AG20443 (cell line): ENCODE data around the gene SLC25A26.
A peak's percentile ranks its signal among the peaks of the same experiment; 100 is the strongest.

Experiments
- DNase-seq: peaks from one replicate; pipeline ENCODE4 v3.0.0; 2012; ENCODE audit warnings: low spot score, mixed read lengths

SLC25A26 gene

DNA sequence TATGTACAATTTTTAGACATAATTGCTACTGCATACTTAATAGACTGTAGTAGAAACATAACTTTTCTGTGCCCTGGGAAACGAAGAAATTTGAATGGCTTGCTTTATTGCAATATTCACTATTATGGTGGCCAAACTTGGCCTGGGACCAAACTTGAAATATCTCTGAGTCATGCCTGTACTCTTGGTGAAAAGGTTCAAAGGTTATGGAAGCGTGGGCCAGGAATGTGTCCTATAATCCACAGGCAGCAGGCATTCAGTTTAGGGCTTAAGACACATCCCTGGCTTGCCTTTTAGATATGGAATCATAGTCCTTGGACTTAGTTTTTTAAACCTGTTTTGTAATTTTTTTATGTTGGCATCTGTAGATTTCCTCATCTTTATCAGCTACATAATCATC, 155.8 kb downstream of the SLC25A26 start:
- DNase-seq: no peak

DNA sequence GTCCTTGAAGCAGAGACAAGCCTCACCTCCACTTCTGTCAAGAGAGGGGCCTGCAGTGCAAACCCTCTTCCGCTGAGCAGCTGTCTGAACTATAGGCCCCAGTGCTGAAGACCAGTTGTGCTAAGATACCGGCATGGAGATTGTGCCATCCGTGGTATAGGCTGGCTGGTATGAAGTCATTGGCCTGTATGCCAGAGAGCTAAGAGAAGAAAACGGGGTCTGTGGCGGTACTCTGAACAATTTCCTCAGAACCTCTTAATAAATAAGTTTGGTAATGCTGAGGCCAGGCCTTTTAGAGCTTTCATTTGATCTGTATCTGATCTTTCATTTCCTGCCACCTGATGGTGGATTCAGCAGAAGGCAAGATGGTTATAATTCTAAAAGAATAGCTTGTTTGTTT, 157.0 kb downstream of the SLC25A26 start:
- no peak for DNase-seq

DNA sequence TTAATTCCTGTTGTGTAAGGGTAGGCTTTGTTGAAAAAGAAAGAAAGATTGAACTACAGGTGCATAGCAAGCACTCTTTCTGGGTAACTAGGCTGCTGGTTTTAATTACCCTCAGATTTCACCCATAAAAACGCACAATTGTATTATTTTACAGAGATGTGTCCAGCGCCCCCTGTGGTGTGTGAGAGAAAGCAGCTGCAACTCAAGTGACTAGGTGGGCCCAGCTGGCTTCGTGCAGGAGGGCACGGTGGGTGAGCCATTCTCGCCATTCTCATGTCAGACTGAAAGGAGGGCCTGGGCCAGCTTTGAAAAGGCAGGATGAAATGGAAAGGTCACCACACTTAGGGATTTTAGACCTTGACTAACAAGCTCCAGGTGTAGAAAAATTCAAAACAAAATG, 157.5 kb downstream of the SLC25A26 start:
- no peak for DNase-seq

DNA sequence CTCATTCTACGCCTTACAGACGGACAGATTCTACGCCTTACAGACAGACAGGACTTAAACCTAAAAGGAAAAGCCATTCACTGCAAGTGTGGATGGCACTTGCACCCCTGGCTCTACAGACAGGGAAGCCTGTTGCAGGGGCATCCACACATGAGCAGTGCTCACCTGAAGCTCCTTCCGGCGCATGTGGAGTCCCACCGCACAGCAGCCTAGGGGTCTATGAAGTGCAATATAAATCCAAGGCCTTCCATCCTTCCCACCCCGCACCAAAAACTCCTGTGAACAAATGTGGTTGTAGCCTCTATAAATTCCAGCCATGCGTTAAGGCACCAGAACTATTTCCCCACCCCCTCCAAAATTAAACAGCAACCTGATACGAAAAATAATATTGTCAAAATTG, 158.8 kb downstream of the SLC25A26 start:
- no peak for DNase-seq

DNA sequence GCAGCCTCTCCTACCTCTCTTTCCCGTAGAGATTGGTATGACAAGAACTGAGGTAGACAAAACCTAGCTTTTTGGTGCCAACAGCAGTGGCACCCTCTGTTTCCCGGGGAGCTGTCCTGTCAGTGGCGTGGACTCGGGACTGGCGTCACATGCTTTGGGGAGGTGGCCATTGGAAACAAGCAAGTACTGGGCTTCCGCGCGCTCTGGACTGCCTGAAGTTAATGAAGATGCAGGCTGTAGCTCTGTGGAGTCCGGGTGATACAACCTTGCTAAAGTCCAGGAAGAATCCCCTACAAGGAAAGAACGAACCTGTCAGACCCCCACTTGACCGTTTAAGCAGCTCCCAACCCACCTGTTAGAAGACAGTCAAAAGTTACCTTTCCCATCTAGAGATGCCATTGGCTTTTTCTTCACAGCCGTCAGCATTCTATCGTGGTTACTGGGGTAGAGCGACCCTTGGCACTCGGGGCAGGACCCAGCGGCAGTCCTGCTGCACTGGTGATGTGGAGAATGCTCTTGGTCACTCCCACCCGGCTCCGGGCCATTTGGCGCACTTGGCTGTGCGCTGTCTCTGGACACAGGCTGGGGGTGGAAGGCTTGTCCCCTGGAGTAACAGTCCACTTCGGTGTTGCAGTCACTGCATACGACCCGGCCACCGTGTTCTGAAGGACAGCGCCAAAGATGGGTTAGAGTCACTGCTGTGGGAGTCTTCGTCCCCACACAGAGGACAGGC, 159.6 kb downstream of the SLC25A26 start:
- DNase-seq: no peak

DNA sequence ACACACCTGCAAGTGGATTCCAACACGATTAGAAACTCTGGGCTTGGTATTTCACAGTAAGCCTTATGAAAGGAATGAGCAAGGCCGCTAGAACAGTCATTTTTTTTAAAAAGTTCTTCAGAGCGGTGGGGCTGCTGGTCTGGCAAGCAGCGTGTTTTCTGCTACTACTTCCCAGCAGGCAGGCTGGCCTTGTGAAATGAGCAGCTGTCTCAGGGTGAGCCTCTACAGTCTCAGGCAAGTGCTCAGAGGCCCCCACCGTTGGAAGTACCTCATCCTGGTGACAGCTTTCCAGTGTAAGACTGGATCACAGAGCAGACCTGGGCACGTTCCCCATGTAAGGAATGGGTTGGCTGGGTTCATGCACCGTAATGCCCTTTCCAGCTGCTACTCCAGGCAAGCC, 160.8 kb downstream of the SLC25A26 start:
- DNase-seq: no peak

DNA sequence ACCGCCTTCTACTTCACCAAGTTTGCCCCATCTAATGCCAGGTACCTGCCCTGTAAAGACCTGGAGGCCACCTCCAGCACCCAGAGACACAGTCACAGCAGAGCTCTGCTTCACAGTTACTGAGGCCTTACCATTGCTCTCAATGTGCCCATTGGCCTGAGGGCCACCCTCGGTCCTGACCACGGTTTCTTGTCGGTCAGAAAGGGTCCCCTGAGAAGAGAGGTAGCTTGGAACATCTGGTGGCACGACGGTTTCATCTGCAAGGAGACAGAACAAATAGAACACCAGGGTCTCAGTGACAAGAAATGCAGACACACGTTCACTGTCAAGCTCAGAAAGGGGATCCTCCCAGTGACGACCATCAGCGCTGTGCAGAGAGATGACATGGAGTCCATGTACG, 161.3 kb downstream of the SLC25A26 start:
- no peak for DNase-seq

DNA sequence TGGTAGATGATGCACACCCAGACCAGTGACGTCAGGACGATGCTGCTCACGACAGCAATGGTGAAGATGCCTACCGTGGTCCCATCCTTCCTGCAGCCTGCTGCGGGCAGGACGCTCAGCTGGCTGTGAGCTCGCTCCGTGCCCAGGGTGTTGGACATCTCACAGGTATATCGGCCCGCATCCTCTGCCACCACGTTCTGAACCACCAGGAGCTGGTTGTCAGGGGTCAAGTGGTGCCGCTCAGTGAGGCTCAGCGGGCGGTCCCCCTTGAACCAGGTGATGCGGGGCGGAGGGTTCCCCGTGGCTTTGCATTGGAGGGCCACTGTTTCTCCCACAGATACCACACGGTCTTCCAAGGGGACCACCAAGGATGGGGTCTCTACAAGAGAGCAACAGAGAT, 162.2 kb downstream of the SLC25A26 start:
- no peak for DNase-seq

DNA sequence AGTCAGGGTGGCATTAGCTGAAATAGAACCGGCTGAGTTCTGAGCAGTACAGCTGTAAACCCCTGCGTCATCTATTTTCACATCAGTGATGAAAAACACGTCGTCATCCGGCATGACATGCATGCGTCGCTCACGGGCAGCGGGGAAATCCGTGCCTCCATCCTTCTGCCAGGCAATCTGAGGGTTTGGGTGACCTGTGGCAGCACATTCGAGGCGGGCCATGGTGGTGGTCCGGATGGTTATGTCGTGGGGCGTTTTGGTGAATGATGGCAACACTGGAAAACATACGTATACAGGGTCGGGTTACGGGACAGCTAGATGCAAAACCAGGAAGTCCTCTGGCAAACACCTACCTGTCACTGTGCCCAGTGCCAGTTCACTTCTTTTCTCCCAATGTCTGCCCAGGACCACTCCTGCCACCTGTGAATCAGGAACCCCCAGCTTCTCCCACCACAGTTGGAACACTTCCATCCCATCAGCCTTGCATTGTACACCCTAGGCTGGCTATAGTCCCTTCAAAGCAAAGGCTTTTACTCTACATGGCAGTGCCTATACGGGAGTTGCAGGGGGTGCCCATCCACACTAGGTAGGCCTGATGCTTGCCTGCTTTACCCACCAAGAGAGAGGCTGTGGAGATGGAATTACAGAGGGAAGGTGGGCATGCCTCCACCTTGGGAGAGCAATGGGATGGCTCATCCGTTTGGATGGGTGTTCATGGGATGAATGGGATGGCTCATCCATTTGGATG, 163.4 kb downstream of the SLC25A26 start:
- no peak for DNase-seq

DNA sequence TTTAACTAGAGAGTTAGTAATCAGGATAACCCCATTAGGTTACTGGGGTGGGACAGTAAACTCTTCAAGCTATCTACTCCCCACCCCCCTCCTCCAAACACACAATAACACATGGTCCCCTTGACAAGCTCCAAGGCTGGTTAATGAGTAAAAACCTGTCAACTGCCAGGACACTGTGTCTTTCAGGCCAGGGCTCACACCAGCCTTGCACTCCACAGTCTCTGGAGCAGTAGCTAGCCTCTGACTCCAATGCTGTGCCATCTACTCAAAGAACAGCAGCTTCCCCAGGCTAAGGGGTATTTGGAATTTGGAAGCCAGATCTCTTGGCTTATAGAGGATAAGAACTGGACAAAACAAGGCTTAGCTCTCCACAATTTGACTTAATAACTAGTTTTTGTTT, 164.3 kb downstream of the SLC25A26 start:
- DNase-seq: no peak

DNA sequence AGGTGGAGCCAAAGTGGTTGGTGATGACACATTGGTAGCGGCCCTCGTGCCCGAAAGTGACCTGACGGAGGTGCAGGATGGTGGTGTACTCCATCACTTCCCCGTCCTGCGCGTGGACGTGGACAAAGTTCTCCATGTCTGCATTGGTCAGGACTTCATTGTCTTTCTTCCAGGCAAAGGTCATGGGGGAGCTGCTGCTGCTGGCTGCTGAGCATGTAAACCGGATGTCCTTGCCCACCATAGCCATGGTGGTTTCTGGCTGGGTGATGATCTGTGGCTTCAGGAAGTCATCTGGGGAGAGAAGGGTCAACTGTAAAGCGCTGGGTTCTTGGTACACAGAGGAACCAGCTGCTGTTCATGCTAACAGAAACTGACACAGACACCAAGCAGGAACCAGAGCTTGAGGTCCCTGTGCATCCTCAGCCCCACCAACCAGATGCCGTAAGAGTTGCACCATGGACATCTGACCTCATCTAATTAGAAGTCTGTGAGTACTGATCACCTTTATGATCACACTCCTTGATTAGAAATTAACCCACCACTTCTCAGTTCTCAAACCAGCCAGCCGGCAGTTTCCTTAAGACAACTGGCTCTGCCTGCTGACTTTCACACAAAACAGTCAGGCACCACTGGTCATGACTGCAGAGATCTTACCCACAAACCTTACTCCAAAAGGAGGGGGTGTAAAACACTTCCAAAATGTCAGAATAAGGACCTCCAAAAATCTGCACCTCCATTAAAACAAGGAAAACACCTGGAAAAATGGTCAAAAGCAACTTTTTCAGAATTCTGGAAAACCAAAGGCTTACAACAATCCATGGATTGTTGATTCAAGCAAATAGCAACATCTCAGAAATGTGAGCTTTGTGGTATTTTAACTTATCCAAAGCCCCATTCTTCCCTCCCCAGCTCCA, 165.5 kb downstream of the SLC25A26 start:
- DNase-seq: no peak

DNA sequence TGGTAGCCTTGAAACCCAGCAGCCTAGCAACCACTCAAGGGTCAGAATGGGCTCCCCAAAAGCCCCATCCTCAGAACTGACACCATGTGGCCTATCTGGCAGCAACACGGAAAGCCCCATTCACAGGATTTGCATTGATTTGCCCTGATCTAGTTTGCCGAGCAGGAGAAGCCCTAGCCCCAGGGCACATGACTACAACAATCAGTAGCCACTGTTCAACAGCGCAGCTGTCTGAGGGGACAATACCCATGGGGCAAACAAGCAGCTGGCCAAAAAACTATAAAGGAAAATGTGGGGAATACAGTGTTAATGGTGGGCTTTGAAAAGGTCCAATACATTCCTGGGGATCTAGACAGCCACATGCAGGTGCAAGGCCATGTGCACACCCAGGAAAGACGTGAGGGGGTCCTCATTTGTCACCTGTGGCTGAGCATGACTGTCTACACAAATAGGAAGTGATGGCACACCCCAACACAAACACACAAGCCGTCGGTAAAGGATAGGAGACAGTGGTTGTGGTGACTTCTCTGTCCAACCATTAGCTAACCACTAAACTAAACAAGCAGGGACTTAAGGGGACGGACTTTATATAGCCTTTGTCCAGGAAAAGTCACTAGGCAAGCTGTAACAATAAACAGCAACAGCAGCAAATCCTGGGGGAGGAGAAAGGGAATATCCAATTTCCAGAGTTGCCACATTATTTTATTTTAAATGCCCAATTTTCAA, 166.3 kb downstream of the SLC25A26 start:
- no peak for DNase-seq

DNA sequence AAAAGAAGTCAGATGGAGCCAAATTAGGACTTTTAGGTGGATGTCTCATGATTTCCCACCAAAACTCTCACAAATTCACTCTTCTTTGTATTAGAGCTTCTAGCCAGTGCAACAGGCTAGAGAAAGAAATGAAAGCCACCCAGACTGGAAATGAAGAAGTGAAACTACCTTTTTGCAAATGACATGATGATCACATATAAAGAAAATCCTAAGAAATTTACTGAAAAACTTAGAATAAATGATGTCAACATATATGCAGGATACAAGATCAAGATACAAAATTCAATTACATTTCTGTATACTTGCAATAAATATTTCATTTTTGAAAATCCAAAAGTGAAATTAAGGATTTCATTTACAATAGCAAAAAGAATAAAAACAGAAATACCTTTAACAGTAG, 169.2 kb downstream of the SLC25A26 start:
- no peak for DNase-seq

DNA sequence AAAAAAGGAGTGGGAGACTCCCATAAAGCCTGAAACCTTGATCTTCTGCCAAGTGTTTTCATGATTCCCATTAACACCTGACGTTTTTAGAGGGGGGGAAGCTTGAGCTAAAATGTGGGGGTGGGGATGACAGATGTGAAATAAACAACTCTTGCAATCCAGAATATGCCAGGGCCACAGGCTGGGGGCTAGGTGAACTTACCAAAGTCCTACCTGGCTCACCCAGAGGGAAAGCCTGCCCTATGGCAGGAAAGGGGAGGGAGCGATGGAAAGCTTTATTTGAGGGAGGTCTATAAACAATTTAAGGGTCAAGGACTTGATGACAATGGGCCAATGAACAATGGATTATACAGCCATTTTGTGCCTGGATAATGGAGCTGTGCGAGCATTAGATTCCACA, 171.7 kb downstream of the SLC25A26 start:
- DNase-seq: no peak

DNA sequence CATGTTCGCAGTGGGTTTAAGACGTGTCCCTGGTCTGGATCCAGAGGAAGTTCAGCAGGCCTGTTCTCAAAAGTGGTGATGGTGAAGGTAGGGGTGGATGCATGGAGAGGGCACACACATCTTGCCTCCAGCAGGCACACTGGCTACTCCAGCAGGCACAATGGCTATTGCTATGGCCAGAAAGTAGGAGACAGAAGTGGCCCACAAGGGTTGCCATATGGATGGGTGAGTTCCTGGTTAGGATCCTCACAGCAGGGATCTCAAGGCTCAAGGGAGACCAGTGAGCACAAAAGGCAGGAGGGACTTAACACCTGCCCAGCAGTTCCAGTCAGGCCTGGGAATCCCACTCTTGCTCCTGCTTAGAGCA, 172.1 kb downstream of the SLC25A26 start:
- no peak for DNase-seq

DNA sequence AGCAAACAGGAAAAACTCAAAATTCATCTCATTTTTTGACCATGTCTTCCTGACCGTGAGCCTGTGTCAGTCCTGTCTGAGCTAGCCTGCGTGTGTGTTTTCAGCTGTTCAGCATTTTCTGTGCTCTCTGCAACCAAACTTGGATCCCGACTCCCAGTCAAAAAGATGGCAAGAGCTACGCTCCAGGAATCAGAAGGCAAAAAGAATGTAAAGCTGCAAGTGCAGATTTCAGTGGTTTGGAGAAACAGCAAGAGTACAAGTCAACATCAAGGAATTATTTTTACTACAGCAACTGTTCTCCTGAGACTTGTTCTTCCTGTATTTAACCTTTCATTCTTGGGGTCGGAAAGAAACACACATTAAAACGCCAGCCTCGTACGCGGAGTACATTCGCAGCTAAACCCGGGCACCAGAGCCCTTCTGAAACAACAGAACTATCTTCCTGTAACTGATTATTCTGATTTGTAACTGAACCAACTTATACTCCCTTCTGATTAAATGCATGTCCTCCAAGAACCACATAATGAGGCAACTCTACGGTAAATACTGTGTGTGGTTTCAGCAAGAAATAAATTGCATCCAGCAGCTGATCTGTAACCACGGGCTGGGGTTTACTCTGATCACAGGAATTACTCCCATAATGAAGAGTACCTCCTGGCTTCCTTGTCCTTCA, 172.7 kb downstream of the SLC25A26 start:
- DNase-seq: no peak

DNA sequence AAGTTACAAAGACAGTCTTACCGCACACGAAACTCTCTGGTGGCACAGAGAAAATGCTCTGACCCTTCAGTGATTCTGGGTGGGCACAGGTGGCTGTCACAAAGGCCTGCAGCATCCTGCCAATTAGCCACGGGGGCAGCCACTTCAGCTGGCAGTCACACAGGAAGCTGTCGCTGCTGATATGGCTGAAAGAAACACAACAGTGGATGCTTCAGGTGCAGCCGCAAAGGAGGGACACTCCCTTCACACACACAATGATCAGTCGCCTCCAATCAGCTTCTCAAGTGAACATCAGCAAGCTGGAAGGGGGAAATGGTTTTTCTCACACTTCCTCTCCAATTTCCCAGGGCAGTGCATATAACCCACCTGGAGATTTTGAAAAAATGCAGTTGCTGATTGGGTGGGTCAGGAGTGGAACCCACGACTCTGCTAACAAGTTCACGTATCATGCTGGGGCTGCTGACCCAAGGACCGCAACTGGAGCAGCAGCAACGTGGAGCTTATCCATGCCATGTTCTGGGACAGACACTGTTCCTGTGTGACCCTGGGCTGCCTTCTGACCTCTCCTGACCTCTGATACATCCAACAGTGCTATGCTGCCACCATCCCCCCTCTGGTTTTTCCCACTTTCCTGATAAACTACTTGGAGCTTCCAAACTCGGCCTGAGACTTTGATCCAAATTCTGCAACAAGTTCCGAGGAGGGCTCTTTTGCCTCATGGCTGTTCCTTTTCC, 173.4 kb downstream of the SLC25A26 start:
- no peak for DNase-seq

DNA sequence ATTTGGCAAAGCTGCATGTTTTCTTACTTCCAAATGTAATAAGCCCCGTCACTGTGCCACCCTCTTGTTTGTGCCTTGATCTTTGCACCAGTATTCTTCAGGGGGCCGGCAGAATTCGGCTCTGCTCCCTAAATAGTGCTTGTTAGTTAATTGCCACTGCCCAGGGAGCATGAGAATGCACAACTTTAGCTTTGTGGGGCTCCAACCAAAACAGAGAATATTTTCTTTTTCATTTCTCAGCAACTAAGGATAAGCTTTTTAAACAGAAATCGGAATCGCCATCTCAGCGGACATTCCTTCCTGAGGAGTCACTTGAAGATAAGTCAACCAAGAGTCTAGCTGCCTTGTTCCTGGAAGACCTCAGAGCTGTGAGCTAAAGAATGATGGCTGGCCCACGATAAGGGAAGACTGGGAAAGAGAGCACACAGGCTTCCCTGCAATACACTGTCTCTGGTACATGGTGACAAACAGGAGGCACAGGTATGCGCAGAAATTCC, 174.0 kb downstream of the SLC25A26 start:
- DNase-seq: no peak

DNA sequence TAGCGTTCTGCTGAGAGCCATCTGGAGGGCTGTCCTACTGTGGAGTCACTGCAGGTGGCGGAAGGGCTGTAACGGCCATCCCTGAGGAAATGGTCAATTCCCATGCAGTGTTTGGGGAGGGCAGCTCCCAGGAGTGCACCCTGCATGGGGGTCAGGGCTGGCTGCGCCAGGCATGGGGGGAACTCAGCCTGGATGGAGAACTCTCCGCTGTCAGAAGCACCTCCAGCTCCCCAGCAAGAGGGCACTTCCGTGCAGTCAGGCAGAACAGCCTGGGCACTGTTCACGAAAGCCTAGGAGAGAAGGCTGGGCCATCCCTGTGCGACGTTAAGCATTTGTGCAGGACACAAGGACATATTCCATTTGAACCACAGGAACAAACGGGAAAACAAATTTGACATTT, 174.8 kb downstream of the SLC25A26 start:
- no peak for DNase-seq

DNA sequence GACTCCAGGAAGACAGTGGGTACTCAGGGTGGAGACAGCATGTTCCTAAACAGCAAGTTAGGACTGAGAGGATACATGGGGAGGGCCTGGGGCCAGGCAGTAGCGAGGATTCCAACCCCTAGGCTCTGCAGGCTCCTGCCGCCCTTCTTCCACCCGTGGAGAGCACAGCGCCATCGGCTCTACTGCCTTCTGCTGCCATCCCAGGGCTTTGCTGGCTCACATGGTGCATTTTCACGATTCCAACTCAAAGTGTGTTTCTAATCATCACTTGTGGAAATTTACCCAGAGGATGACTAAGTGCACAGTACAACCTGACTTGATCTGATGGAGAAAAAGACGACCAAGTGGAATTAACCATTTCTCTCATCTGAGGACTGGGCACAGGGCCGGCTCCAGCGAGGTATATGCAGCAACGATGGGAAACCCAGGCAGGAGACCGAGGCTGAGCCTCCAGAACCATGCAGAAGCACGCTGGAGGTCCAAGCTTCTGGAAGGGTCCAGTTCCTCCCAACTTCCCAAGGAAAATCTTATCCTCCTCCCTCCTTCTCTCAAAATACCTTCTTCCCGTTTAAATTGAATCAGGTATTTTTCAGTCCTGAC, 175.5 kb downstream of the SLC25A26 start:
- DNase-seq: peak; percentile 34
